PFSK-1 (cell line): Measurements from ENCODE around the gene ZNF584.
A peak's percentile ranks its signal among the peaks of the same experiment; 100 is the strongest.

Source experiments
- FOXP2 ChIP-seq: optimal IDR thresholded peaks from 2 replicates; pipeline ENCODE3; 2011; ENCODE audit warnings: borderline replicate concordance, control low read depth, inconsistent platforms; ENCODE audit not compliant: insufficient read depth; ENCODE audit errors: extremely low read length, extremely low read depth
- POLR2AphosphoS5 ChIP-seq: IDR thresholded peaks from 2 replicates; pipeline ENCODE4 v1.6.1; 2012; ENCODE audit warnings: low read depth, mild to moderate bottlenecking, control low read depth, low read length, moderate library complexity
- SIN3A ChIP-seq: IDR thresholded peaks from 2 replicates; pipeline ENCODE4 v1.6.1; 2012; ENCODE audit warnings: mild to moderate bottlenecking, low read length, moderate library complexity, borderline replicate concordance; ENCODE audit not compliant: insufficient read depth
- TAF1 ChIP-seq: IDR thresholded peaks from 2 replicates; pipeline ENCODE4 v1.6.1; 2012; ENCODE audit warnings: low read length, control low read depth, borderline replicate concordance; ENCODE audit not compliant: insufficient read depth
- TF ChIP-seq, protein P1 (sequence below), 2 experiments: IDR thresholded peaks; 2 replicates each; pipeline versions ENCODE4 v1.6.1 to v1.8.0; 2011 to 2012; ENCODE audit warnings: low read depth in 2 of 2, low read length in 2 of 2, control low read depth in 1 of 2, inconsistent platforms in 1 of 2, mild to moderate bottlenecking in 1 of 2, moderate library complexity in 1 of 2; ENCODE audit not compliant: insufficient read depth in 1 of 2

ZNF584 gene

DNA sequence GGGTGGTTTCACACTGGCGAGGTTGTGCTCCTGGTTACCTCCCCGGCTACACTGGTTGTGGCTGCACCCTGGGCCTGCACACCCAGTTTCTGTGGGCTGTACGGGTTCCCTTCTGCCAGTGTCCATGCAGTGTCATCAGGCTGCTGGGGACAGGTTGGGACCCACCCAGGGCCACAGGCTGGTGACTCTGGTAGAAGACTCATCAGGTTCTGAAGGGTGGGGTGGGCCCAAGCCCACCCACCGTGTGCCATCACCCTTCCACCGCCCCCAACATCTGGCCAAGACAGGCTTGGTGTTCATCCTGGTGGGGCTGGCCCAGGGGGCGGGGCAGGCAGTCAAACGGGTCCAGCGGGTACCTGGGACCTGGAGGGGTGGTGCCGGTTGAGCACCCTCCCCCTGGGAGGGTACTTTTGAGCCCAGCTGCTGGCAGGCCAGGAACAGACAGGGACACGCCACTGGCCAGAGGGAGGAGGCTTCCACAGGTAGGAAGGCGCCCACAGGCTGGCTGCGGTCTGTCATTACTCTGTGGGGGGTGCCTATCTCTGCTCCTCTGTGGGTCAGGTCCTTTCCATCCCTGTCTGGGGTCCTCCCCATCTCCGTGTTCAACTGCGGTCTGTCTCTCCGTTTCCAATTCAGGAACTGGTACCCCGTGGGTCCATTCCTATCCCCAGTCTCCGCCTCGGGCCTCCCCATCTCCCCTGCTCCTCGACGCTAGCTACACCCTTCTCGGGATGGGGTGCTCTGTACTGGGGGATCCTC lies 13.1 kb upstream of the ZNF584 start, which contains the start of gene RNF225:
RNF225 (plus strand) TSS at position 437 of the 759 bp plus-strand sequence. CDS start 434 bp downstream, outside the sequence.
- TF ChIP-seq POLR2AphosphoS5 = peak; percentile 75
- TF ChIP-seq FOXP2 = no peak

DNA sequence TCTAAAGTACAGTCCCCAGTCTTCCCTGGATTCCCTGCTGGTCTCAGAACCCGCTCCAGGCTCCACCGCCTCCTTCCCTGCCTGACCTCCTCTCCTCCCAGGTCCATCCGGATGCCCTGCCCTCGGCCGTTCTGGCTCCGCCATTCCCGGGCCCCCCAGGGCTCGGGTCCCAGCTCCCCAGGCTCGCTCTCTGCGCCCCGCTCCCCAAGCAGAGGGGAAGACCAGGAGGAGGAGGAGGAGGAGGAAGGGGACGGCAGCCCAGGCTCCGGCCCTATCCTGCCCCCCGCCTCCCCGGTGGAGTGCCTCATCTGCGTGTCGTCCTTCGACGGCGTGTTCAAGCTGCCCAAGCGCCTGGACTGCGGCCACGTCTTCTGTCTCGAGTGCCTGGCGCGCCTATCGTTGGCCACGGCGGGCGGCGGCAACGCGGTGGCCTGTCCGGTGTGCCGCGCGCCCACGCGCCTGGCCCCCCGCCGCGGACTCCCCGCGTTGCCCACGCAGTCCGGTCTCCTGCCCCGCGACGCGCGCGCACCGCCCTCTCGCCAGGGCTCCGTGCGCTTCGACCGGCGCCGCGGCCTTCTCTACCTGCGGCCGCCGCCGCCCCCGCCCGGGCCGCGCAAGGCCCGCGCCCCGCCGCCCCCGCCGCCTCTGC lies 12.3 kb upstream of the ZNF584 start:
- TF ChIP-seq FOXP2 (no peak), POLR2AphosphoS5 (no peak; the same call in 1 of the 2 replicates), TAF1 (no peak), SIN3A (no peak)
- TF ChIP-seq, protein P1, sequence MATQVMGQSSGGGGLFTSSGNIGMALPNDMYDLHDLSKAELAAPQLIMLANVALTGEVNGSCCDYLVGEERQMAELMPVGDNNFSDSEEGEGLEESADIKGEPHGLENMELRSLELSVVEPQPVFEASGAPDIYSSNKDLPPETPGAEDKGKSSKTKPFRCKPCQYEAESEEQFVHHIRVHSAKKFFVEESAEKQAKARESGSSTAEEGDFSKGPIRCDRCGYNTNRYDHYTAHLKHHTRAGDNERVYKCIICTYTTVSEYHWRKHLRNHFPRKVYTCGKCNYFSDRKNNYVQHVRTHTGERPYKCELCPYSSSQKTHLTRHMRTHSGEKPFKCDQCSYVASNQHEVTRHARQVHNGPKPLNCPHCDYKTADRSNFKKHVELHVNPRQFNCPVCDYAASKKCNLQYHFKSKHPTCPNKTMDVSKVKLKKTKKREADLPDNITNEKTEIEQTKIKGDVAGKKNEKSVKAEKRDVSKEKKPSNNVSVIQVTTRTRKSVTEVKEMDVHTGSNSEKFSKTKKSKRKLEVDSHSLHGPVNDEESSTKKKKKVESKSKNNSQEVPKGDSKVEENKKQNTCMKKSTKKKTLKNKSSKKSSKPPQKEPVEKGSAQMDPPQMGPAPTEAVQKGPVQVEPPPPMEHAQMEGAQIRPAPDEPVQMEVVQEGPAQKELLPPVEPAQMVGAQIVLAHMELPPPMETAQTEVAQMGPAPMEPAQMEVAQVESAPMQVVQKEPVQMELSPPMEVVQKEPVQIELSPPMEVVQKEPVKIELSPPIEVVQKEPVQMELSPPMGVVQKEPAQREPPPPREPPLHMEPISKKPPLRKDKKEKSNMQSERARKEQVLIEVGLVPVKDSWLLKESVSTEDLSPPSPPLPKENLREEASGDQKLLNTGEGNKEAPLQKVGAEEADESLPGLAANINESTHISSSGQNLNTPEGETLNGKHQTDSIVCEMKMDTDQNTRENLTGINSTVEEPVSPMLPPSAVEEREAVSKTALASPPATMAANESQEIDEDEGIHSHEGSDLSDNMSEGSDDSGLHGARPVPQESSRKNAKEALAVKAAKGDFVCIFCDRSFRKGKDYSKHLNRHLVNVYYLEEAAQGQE (IDR thresholded peaks at IDR 0.05; ENCODE audit: insufficient read depth in 1 of 2, low read depth in 2 of 2, low read length in 2 of 2) = no peak

DNA sequence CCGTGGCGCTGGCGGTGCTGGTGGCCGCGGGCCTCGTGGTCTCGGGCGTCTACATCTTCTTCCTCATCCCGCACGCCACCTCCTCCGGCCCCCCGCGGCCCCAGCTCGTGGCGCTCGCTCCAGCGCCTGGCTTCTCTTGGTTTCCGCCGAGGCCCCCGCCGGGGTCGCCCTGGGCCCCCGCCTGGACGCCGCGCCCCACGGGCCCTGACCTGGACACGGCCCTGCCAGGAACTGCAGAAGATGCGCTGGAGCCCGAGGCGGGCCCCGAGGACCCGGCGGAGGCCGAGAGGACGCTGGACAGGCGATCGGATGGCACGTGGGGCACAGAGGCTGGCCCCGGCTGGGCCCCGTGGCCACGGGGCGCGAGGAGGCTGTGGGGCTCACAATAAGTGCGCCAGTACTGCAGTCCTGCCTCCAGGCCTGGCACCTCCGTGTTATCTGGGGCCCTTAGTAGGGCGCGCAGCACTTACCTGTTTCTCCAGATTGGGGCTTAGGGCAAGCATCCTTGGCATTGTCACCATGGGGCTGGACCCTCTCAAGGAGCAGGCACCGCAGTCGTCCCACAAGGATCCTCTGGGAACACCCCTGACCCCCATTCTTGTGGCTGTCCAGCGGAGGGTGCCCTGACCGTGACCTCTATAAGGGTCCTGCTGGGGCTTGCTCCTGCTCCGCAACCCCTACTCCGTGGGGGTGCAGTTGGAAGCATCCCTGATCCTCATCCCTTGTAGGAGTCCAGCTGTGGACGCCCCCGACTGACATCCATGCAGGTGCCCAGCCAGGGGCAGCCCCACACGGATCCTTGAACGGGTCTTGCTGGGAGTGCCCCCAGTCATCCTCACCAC lies 11.5 kb upstream of the ZNF584 start:
- TF ChIP-seq TAF1 (no peak), SIN3A (no peak), POLR2AphosphoS5 (0 out of 2 replicates have a peak, but pooled peaks have one; percentile 29), FOXP2 (no peak)
- TF ChIP-seq, protein P1 (IDR thresholded peaks at IDR 0.05; ENCODE audit: insufficient read depth in 1 of 2, low read depth in 2 of 2, low read length in 2 of 2) = no peak

DNA sequence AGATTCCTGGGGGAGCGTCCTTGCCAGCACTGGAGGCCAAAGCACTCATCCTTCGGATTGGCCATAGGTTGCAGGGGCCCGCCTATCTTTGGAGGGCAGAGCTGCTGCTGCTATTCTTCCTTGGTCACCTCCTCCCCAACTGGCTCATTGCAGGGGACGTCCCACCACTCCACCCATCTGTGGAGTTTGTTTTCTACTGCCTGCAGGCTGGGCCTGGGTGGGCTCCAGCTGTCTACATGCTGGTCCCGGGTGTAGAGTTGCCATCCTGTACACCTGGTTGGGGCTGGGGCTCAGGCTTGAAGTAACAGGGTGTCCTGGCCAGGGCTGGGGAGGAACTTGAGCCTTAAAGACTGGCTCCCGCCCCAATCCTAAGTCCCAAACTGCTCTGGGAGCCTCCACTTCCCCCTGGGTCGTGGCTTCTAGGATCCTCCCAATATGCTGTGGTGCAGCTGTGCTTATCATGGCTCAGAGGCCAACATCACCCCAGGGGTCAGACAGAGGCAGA lies 10.9 kb upstream of the ZNF584 start:
- TF ChIP-seq SIN3A (no peak), TAF1 (no peak), POLR2AphosphoS5 (no peak), FOXP2 (no peak)
- TF ChIP-seq, protein P1 (IDR thresholded peaks at IDR 0.05; ENCODE audit: insufficient read depth in 1 of 2, low read depth in 2 of 2, low read length in 2 of 2) = no peak

DNA sequence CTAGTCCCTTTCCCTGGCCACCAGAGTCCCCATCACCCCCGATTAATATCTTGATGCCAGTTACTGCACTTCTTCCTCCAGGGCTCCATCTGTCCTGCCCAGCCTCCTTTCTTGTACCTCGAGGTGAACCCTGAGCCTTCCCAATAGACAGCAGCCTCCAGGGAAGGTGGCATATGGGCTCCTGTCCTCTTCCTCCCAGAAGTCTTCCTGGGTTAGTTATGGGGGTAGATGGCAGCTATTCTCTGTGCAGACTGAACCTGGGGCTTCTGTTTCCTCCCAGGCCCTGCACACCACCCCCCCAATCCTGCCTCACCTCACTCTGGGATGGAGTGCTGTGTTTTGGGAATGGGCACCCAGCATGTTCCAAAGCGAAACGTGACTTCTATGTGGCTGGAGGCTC lies 10.4 kb upstream of the ZNF584 start:
- TF ChIP-seq, protein P1 (IDR thresholded peaks at IDR 0.05; ENCODE audit: insufficient read depth in 1 of 2, low read depth in 2 of 2, low read length in 2 of 2) = no peak
- no peak for TF ChIP-seq TAF1
- no peak for TF ChIP-seq POLR2AphosphoS5
